GM18505 (cell line): ENCODE measurements around the gene DOCK6.

Experiments
- ATAC-seq: cut with Tn5 transposase; IDR thresholded peaks from one replicate; pipeline ENCODE4 v1.9.1; 2021; ENCODE audit not compliant: unreplicated experiment
- POLR2A ChIP-seq: IDR thresholded peaks from 4 replicates; pipeline ENCODE4 v1.6.1; 2011; ENCODE audit warnings: borderline replicate concordance; ENCODE audit not compliant: insufficient read depth, insufficient read length; ENCODE audit errors: extremely low read depth

DOCK6 gene

GRCh38 chr19:11214387-11214786 lies 47.9 kb downstream of the DOCK6 start:
- no peak for TF ChIP-seq POLR2A
- no peak for ATAC-seq

GRCh38 chr19:11210656-11210928 lies 51.7 kb downstream of the DOCK6 start:
- TF ChIP-seq POLR2A = no peak
- no peak for ATAC-seq

GRCh38 chr19:11209839-11210655 lies 52.3 kb downstream of the DOCK6 start:
- ATAC-seq = no peak
- no peak for TF ChIP-seq POLR2A

GRCh38 chr19:11208561-11209471 lies 53.5 kb downstream of the DOCK6 start:
- no peak for TF ChIP-seq POLR2A
- ATAC-seq = no peak

- peak; percentile 60 for ATAC-seq
- no peak for TF ChIP-seq POLR2A
Observed at GRCh38 chr19:11205939-11206570, 56.3 kb downstream of the DOCK6 start.

- no peak for TF ChIP-seq POLR2A
Observed at GRCh38 chr19:11204943-11205349, 57.4 kb downstream of the DOCK6 start.

GRCh38 chr19:11204076-11204602 lies 58.2 kb downstream of the DOCK6 start:
- no peak for ATAC-seq
- no peak for TF ChIP-seq POLR2A

More at GRCh38 chr19:11204943-11205349, 57.4 kb downstream of the DOCK6 start:
- no peak for ATAC-seq

GRCh38 chr19:11203194-11204075 lies 58.9 kb downstream of the DOCK6 start:
- no peak for TF ChIP-seq POLR2A
- ATAC-seq = no peak

- ATAC-seq = no peak
- no peak for TF ChIP-seq POLR2A
Observed at GRCh38 chr19:11202488-11203193, 59.7 kb downstream of the DOCK6 start.

GRCh38 chr19:11201791-11202190 lies 60.5 kb downstream of the DOCK6 start:
- no peak for TF ChIP-seq POLR2A
- ATAC-seq = no peak

GRCh38 chr19:11200931-11201330 lies 61.4 kb downstream of the DOCK6 start:
- ATAC-seq = no peak
- no peak for TF ChIP-seq POLR2A
